Fibroblast of lung (primary cell): ENCODE data around the gene SACS.

ENCODE experiments used
- CTCF ChIP-seq, 2 donors: IDR thresholded peaks in 1 of 2; conservative IDR thresholded peaks in 1 of 2; 1 replicate in 1 of 2; 2 replicates in 1 of 2; pipeline ENCODE4 v1.5.1; 2011 to 2012; ENCODE audit warnings: low read length in 2 of 2, control low read depth in 1 of 2, inconsistent platforms in 1 of 2, low read depth in 1 of 2, mild to moderate bottlenecking in 1 of 2
- EZH2 ChIP-seq: IDR thresholded peaks from 2 replicates; pipeline ENCODE4 v1.5.1; 2012; ENCODE audit warnings: low read length, control low read depth, mild to moderate bottlenecking; ENCODE audit errors: missing control alignments

DNA sequence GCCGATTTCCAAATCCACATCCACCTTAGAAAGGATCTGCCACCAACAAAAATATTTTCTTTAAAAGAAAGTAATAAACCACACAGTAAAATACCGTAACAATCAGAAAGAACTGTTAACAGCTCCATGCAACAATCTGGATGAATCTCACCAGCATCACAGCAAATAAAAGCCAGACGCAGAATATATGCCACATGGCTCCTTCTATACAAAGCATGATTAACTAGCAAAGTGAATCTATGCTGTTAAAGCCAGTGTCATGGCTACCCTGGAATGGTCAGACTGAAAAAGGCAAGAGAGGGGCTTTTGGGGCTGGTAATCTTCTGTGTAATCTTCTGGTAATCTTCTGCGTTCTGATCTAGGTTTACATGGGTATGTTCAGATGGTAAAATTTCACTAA is 81.3 kb downstream of the SACS start:
- no peak for TF ChIP-seq CTCF (conservative IDR thresholded peaks at IDR 0.05 in 1 of 2, IDR thresholded peaks at IDR 0.05 in 1 of 2; ENCODE audit: low read depth in 1 of 2, low read length in 2 of 2)
- no peak for TF ChIP-seq EZH2
